GM12873 (cell line): ENCODE measurements around the gene PLA2G4B.

ENCODE experiments used
- TF ChIP-seq, protein P1 (sequence below): IDR thresholded peaks from 2 replicates; pipeline ENCODE4 v1.5.1; 2012; ENCODE audit warnings: low read depth, mild to moderate bottlenecking, moderate library complexity, low read length, control low read depth; ENCODE audit not compliant: insufficient read depth; ENCODE audit errors: missing control alignments

Gene PLA2G4B

DNA sequence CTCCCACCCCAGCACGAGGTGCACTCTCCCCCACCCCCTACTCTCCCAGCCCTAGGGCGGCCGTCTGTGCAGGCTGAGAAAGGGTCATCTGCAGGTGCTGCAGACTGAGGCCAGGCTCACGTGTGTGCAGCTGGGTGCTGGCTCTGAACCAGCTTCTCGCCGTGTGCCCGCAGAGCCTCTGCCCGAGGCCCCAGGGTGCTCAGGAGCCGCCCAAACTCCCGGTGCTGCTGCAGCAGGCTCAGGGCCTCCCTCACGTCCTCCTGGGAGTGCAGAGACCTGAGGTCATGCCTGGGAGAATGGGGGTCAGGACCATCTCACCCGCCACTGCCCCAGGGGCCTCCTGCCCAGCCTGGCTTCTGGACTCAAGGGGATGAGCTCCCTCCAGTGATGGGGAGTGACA lies 38.0 kb downstream of the PLA2G4B start:
- TF ChIP-seq, protein P1, sequence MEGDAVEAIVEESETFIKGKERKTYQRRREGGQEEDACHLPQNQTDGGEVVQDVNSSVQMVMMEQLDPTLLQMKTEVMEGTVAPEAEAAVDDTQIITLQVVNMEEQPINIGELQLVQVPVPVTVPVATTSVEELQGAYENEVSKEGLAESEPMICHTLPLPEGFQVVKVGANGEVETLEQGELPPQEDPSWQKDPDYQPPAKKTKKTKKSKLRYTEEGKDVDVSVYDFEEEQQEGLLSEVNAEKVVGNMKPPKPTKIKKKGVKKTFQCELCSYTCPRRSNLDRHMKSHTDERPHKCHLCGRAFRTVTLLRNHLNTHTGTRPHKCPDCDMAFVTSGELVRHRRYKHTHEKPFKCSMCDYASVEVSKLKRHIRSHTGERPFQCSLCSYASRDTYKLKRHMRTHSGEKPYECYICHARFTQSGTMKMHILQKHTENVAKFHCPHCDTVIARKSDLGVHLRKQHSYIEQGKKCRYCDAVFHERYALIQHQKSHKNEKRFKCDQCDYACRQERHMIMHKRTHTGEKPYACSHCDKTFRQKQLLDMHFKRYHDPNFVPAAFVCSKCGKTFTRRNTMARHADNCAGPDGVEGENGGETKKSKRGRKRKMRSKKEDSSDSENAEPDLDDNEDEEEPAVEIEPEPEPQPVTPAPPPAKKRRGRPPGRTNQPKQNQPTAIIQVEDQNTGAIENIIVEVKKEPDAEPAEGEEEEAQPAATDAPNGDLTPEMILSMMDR: no peak

DNA sequence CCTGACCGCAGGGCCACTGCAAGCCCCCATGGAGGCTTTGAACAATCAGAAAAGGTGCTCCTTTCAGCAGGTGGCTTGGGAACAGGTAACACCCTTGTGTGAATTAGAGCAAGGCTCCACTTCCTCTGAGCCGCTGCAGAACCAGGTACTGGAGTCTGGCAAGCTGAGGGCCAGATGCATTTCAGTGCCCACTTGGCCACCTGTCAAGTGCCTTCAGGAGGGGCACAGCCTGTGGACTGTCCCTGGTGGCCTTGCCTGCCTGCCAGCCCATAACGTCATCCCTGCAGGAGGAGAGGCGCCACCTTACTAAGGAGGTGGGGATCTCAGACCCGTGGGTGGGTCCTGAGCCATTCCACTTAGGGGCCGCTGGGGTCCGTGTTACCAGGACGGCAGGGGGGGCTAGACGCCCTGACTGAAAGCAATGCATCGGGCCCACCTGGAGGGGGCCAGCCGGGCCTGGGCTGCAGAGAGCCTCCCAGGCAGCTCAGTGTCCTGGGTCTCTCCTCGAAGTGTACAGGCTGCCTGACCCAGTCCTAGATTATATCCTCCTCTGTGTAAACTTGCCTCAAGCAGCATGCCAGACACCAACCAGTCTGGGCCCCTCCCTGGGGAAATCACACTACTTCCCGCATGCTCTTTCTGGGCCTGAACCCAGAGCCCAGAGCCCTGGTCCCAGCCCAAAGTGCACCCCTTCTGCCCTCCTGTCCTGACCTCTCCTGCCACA lies 39.1 kb downstream of the PLA2G4B start:
- TF ChIP-seq, protein P1: no peak

DNA sequence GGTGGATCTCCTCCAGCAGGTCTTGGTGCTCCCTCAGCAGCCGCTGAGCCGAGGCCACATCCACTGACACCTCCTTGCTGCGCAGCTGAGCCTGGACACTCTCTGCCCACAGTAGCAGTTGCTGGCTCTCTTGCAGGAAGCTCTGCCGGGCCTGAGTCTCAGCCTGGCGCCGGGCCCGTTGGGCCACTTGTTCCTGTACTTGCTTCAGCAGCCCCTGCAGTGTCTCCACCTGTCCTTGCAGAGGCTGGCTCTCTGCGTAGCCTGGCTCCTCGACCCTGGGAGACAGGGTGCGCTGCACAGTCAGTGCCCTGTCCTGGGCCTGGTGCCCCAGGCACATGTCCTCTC lies 39.7 kb downstream of the PLA2G4B start:
- TF ChIP-seq, protein P1: no peak

DNA sequence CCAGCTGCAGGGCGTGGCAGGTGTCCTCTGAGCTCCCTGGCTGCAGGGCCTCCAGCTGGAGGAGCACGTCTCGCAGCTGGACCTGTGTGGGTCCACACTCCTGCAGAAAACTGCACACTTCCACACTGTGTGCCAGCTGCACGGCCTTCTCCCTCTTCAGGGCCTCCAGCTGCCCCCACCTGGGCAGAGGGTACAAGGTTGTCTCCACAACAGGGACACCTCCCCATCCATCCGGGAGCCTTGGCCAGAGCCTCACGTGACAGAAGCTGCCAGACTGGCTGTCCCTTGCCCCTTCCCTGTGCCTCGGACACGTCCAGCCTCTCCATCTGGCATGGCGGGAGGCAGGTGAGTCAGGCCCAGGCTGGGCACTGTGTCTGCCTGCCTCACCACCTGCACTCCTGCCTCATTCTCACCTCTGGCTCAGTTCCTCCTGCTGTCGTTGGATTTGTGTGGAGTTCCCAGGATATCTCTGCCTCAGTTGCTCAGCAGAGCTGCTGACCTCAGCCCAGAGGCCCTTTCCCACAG lies 40.7 kb downstream of the PLA2G4B start:
- TF ChIP-seq, protein P1: no peak

DNA sequence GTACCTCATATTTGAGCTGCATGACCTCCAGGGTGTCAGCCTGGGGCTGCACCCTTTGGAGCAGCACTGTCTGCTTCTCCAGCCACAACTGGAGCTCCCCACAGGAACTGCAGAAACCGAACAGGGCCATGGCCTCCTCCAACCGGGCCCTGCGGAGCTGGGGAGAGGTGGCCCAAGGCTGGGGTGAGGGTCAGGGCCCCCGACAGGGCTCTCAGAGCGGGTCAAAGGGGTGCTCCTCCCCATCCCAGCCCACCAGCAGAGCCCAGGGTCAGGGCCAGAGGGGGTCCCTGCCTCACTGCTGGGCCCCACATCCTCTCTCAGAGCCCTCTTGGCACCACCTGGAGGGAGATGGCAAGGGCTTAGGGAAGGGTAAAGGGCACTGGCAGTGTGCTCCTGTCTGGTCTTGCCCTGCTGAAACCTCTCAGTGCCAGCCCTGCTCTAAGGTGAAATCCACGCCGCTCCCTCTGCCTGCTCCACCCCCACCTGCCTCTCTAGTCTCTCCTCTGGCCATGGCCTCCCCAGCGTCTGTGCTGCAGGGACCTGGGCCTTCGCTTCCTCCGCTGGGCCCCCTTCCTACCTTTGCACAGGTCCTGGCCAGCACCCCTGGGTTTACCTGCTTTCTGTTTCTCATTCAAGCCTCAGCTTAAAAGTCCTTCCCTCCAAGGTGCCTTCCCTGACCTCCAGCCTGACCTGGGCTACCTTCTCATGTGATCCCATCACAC lies 41.7 kb downstream of the PLA2G4B start:
- TF ChIP-seq, protein P1: no peak

DNA sequence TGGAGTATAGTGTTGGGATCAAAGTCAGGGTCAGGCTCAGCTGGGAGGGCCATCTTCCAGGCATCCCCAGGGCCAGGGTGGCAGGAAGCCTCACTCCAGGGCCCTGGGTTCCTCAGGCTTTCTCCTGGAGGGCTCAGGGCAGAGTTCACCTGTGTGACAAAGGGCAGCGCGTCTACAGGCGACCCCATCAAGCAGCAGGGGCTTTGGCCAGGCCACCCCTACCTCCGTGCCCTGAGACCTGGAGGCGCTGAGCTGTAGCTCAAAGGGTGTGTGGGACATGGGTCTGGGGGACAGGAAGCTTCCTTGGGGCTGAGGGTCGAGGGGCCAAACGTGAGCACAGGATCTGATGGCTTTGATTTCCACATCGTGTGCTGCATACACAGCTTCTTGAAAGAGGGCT lies 42.4 kb downstream of the PLA2G4B start:
- TF ChIP-seq, protein P1: no peak

DNA sequence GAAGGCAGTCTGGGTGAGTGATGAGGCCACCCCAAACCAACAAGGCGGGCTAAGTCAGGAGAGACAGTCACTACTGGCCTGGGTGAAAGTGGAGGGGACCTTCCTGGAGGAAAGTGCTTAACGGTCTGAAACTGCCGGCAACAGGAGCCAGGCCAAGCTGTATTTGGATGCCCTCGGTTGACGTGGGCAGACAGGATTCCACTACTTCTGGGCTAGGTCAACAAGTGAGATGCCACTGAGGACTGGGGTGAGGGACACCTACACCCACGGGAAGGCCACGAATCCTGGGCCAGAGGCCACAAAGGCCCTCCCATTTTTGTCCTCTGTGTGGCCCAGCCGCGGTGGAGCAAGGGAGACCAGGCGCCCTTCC lies 42.9 kb downstream of the PLA2G4B start:
- TF ChIP-seq, protein P1: no peak
